ENCODE measurements around the gene H3-3A.

H3-3A gene

DNA sequence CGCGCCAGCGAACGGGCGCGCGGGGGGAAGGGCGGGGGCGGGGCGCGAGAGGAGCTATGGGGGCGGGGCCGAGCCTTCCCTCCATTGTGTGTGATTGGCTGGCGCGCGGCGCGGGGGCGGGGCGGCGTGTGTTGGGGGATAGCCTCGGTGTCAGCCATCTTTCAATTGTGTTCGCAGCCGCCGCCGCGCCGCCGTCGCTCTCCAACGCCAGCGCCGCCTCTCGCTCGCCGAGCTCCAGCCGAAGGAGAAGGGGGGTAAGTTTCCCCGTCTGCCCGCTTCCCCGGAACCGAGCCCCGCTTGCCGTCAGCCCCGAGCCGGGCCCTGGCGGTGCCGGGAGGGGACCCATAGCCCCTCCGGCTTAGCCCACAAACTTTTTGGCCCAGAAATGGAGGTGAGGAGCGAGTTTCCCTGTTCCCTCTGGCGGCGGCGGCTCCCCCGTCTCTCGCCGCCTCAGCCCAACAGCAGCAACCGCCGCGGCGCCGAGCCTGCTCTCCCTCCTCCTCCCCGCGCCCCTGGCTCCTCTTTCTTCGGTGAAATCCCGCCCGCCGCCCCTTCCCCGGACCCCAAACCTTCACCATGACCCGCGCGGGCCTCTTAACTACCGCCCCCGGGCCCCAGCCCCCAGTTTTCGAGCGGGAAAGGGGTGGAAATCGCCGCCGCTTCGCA, at the start of gene H3-3A:
Gene H3-3A (plus strand): TSS at position 159 of the 666 bp plus-strand sequence. CDS start 1,636 bp downstream, outside the sequence.
- peak; percentile 98 for DNase-seq (ENCODE audit: low read depth in 2 of 2)

DNA sequence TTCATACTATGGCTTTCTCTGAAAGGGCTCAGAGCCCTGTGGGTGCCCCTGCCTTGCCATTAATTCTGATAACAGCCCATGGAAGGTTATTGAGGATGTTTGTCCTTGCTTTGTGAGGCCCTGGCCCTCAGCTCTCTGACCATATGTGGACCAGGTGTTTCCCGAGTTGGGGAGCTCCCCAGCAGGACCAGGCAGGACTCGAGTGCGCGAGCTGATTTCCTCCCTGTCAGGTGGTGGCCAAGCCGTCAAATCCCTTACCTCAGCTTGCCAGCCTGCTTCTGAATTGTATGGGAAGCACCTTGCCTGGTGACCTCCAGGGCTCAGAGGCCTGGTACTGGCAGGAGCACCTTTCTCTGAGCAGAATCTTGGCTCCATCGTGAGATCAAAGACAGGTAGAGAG, 45.4 kb upstream of the H3-3A start:
- no peak for DNase-seq (ENCODE audit: low read depth in 2 of 2)

DNA sequence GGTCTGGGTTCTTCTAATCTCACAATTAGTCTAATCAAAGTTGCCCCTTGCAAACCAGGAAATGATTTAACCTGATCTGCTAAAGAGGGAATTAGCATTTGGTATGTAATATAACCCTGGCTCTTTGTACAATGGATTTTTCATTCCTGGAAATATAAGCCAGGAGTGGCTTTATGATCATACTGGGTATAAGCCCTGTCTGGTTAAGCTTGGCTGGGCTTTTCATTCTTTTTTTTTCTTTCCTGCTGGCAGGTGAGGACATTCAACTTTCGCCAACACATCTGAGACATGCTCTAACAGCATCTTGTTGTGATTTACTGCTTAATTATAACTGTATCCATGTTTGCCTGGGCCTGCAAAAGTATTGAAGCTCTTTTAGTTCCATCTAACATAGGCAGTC, 42.9 kb upstream of the H3-3A start:
- DNase-seq (ENCODE audit: low read depth in 2 of 2): no peak

DNA sequence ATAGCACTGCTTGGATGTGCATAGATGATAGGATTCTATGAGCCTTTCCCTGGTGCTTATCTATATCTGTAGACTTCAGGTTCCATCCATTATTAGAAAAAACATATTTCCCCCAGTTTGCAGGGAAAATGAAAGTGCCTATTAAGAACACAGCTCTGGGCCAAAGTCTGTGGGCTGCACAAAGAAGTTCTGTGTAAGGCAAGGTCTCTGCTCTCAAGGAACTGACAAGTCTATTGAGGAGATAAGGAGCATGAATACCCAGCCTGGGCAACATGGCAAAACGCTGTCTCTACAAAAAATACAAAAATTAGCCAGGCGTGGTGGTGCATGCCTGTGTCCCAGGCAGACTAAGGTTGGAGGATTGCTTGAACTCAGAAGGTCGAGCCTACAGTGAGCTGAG, 41.1 kb upstream of the H3-3A start:
- DNase-seq (ENCODE audit: low read depth in 2 of 2): no peak

DNA sequence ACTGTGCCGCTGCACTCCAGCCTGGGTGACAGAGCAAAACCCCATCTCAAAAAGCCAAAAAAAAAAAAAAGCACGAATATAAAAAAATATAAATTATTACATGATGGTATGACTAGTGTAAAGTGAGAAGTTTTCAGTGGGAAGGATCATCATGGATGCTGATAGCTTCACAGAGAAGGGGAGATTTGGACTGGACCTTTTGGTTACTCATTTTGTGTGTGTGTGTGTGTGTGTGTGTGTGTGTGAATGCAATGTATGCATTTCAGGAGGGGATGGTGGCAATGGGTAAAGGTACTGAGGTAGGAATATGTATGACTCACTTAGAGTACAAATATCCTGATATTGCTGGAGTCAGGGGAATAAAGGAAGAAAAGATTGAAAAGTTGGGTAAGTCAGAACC, 40.7 kb upstream of the H3-3A start:
- DNase-seq (ENCODE audit: low read depth in 2 of 2): no peak

DNA sequence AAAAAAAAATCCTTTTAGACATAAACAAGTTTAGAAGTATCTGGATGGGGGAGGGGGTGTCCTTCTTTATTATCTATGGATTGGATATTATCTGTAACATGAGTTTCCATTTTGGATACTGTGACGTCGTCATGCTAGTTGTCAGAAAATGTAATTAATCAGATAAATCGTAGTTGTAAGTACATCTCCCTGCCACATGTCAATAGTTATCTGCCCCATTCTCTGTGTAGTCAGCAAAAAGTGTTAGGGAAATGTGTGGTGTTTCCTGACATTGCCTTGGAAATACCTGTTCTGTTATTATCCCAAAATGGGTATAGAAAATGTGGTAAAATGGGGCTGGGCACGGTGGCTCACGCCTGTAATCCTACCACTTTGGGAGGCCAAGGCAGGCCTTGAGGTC, 38.8 kb upstream of the H3-3A start:
- no peak for DNase-seq (ENCODE audit: low read depth in 2 of 2)

DNA sequence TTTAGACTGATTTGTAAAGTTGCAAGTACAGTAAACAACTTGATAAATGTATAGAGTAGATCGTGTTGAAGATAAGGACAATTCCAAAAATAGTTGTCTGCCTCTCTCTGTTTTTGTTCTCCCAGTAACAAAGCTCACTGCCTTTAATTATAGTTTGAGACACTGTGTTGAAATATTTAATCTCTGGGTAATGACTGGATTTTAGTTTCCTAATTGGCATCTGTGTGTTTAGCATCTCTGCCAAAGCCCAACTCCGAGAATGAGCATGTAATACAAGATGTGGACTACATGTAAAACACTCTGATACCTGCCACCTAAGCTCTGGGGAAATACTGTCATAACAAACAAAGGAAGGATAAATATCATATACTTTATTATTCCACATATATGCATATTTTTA, 35.7 kb upstream of the H3-3A start:
- DNase-seq (ENCODE audit: low read depth in 2 of 2): no peak

DNA sequence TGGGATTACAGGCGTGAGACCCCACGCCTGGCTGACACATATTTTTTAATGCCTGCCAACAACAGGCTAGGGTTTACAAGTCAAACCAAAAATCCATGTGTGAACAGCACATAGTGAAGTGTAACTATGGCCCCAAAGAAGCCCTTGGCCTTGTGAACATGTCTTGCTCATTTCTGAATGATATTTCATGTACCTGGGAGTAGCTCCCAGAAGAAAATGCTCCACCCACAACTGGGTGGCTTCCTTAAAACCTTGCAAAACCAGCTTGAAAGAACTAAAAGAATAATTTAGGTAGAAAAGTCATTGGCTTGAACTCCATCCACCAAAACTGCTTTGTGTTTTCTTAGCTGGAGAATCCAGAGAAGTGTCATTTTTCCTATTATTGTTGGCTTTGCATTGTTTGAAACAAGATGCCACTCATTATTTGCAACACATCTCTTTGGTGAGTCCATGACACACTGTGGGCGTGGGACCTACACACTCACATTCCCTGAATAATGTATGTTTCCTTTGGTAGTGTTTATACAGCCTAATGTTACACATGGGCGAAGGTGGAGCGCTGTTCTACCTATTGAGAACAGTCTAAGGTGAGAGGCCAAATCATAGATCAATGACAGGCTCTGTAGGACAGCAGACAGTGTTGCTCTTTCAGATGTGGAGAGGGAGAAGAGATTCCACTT, 34.8 kb upstream of the H3-3A start:
- DNase-seq (ENCODE audit: low read depth in 2 of 2): no peak

DNA sequence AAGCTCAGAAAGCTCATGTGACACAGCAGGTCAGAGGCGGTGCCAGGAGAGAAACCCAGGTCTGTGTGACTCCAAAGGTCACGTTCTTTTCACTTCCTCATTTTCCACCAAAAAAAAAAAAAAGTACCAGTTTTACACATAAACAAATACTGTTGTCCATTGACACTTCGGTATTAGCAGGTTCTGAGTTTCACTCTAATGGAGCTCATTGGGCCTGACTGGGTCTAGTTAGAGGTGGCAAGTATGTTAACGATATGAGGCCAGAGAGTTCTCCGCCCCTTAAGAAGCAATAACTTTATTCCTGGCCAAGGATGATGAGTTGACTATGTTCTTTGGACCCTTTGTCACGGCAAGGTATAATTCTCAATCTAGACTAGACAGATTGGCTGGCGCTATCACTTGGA, 33.4 kb upstream of the H3-3A start:
- no peak for DNase-seq (ENCODE audit: low read depth in 2 of 2)

DNA sequence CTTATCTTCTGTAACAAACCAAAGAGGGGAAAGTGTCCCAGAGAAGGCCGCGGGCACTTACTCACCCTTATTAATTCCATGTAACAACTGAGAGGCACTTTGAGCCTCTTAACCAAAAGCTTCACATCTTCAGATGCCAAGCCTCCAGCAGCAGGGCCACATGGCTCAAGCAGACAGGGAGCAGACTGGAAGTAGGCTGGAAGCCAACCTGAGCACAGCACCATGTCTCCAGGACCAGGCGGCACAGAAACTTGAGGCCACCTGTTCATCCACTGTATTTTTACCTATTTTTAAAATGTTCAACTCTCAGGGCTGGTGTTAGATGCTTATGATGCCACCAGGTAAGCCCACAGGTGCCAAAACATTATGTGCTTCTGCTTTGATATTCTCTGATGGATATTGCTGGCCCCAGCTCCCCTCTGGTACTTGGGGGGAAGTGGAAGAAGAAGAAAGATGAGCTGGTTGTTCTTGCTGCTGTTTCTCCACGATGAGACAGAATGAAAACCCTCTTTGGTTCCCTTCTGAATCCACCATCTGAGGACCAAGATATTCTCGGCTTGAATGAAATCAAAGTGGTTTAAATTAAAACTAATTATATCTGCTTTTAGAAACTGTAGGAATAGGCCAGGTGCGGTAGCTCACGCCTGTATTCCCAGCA, 32.8 kb upstream of the H3-3A start:
- DNase-seq (ENCODE audit: low read depth in 2 of 2): no peak

DNA sequence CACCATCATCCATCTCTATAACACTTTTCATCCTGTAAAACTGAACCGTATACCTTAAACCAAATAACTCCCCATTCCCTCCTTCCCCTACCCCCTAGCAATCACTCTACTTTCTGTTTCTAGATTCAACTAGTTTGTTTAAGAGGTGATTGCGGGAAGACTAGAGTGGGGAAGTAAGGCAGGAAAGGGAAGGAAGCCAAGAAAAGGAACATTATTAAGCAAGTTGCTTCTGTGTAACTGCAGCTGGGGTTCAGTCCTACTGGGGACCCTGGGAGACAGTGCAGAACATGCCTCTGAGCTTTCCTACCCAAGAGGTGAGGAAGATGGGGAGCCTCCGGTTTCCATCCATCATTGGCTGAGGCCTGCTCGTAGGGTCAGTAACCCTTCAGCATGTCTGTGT, 28.9 kb upstream of the H3-3A start:
- no peak for DNase-seq (ENCODE audit: low read depth in 2 of 2)

DNA sequence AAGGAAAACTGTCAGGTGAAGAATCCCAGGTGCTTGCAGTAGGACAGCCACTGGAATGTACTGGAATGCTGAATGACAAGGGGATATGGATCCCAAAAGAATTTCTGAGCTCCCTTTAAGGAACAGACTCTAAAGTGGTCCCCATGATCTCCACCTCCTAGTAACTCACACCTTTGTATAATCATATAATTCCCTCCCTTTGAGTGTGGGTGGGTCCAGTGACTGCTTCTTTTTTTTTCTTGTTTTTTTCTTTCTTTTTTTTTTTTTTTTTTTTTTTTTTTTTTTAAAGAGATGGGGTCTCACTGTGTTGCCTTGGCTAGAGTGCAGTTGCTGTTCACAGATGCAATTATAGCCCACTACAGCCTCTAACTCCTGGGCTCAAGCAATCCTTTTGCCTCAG, 28.5 kb upstream of the H3-3A start:
- DNase-seq (ENCODE audit: low read depth in 2 of 2): no peak

DNA sequence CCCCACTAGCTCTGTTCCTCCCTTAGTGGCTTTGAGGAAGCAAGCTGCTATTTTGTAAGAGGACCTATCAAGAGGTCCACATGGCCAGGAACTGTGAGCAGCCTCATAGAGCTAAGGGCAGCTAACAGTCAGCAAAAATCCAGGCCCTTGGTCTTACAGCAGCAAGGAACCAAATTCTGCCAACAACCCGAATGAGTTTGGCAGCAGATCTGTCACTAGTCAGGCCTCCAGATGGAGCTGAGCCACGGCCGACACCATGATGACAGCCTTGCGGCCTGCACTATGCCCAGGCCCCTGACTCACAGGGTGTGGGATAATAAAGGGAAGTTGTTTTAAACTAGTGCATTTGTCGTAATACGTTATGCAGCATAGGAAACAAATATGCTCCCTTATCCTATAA, 28.0 kb upstream of the H3-3A start:
- DNase-seq (ENCODE audit: low read depth in 2 of 2): no peak

DNA sequence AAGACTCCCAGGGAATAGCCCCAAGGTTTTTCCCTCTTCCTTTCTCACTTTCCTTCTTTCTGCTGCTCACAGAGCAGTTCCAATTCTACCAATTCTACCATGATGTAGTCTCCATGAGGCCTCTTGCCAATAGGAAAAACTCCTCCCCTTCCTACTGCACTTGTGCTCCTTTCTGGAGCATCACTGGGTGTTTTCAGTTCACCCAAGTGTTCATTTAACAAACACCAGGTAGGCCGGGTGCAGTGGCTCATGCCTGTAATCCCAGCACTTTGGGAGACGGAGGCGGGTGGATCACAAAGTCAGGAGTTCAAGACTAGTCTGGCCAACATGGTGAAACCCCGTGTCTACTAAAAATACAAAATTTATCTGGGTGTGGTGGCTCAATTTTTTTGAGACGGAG, 26.6 kb upstream of the H3-3A start:
- DNase-seq (ENCODE audit: low read depth in 2 of 2): no peak

DNA sequence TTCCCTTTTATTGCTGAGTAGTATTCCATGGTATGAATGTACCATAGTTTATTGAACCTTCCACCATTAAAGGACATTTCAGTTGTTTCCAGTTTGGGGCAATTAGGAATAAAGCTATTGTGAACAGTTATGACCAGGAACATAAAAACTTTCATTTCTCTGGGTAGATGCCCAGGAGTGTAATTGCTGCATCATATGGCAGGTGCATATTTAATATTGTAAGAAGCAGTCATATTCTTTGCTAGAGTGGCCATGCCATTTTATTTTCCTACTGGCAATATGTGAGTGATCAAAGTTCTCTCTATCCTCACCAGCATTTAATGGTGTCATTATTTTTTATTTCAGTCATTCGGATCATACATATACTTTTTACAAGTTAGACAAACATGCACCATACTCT, 23.9 kb upstream of the H3-3A start:
- no peak for DNase-seq (ENCODE audit: low read depth in 2 of 2)

DNA sequence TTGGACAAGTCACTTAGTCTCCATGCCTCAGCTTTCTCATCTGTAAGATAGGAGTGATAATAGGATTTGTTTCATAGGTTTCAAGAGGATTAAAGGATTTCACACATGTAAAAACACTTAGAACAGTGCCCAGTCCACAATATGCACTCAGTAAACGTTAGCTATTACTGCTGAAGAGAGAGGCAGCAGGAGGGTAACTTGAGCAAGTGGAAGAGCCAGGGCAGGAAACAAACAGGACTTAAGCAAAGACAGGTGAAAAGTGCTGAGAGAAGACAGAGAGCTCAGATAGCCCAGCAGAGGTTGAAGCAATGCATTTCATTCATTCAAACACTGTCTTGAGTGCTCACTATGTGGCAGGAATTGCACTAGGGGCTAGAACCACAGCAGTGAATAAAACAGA, 21.1 kb upstream of the H3-3A start:
- no peak for DNase-seq (ENCODE audit: low read depth in 2 of 2)

DNA sequence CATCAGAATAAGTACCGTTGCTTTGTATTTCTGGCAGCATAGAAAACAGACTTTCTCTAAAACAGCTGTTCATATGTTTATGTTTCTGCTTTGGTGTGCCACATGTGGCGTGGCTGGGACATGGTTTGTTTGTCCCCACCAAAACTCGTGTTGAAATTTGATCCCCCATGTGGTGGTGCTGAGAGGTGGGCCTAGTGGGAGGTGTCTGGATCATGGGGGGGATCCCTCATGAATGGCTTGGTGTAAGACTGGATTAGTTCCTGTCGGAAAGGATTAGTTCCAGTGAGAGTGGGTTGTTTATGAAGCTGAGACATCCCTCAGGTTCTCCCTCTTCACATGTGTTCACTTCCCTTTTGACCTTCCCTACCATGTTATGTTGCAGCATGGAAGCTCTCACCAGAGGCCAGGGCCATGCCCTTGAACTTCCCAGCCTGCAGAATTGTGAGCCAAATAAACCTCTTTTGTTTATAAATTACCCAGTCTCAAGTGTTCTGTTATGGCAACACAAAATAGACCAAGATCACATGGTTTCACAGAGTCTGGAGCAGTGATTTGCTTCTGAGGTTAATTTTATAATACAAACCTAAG, 17.9 kb upstream of the H3-3A start:
- no peak for DNase-seq (ENCODE audit: low read depth in 2 of 2)

DNA sequence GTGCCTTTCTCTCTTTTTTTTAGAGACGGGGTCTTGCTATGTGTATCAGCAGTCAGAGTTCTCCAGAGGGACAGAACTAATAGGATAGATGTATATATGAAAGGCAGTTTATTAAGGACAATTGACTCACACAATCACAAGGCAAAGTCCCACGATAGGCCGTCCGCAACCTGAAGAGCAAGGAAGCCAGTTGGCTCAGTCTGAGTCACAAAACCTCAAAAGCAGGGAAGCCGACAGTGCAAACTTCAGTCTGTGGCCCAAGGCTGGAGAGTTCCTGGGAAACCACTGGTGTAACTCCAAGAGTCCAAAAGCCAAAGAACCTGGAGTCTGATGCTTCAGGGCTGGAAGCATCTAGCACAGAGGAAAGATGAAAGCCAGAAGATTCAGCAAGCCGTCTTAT, 16.3 kb upstream of the H3-3A start:
- no peak for DNase-seq (ENCODE audit: low read depth in 2 of 2)

DNA sequence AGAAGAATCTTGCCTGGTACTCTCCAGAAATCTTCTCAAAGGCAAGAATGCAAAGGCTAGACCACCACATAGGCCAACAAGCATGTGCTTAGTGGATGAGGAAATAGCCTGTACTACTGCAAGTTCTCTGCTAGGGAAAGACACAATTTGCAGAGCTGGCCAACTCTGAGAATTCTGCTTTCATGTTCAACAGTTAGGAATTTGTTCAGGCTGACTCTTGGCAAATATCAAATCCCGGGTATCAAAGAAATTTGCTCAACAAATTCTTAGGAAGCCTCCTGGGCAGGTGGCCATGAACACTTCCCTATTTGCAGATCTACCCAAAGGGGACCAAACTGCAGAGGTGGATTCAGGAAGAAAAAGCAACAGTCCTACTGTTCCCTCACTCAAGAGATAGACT, 15.0 kb upstream of the H3-3A start:
- DNase-seq (ENCODE audit: low read depth in 2 of 2): no peak

DNA sequence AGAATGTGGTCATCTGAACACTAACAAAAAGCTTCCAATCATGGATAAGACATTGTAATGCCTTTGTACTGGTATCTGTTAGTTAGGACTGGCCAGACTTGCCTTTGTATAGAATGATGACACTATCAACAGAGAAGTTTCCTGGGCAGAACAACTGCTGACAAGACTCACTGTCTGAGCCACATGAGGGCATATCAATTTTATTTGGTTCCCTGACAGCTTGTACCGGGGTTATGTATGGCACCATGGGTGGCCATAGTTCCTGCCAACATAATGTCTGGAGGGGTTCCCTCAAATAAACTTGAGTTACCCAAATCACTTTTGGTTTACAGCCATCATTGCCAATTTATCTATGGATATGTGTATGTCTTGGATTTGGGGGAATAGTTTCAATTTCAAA, 13.6 kb upstream of the H3-3A start:
- DNase-seq (ENCODE audit: low read depth in 2 of 2): no peak

DNA sequence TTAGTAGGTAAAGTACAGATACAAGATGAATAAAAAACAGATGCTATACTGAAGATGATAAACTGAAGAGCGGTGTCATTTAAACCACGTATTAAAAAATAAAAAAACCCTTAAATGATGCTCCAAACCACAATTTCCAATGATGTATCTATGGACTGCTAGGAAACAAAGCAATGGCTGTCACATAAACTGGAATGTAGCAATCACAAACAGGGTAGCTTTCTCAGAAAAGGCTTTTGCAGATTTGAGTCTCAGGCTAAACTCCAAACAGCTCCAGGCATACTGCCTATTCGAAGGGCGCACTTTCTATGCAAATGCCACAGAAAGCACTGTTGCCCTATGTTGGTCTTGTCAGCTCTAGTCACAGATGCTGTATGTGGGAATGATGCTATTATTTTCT, 12.4 kb upstream of the H3-3A start:
- DNase-seq (ENCODE audit: low read depth in 2 of 2): no peak

DNA sequence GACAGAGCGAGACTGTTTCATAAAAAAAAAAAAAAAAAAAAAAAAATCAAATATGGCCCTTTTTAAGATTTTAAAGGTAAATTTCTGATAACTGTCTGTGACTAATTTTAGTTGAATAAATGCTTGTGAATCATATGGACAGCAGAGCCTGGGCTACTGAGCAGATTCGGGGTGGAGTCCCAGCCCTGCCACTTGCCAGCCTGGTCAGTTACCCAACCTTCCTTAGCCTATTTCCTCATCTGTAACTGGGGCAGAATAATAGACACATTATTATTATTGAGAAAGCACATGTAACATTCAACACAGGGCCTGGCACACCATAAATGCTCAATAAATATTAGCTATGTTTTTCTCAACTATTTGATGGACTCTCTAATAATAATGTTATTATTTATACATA, 11.2 kb upstream of the H3-3A start:
- DNase-seq (ENCODE audit: low read depth in 2 of 2): no peak

DNA sequence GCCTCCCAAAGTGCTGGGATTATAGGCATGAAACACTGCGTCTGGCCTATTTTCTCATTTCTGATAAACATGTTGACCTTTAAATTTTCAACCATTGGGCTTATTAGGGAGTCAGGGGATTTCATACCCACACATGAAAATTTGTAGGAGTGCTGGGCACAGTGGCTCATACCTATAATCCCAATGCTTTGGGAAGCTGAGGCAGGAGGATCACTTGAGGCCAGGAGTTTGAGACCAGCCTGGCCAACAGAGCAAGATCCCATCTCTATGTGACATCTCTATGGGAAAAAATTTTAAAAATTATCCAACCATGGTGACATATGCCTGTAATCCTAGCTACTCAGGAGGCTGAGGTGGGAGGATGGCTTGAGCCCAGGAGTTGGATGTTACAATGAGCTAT, 10.5 kb upstream of the H3-3A start:
- no peak for DNase-seq (ENCODE audit: low read depth in 2 of 2)

Data from stimulated activated CD8-positive, alpha-beta memory T cell treated with anti-CD3 and anti-CD28 coated beads, Interleukin-7, amount 100 ng/mL, for 1 hour (primary cell).